COLO829 (cell line): ENCODE data around the gene BABAM2.
"Not testable (repeated sequence)": the region's sequence is repeated elsewhere in the genome, so short reads cannot be mapped to it uniquely, and the experiment has no call there.

Experiments used
- DNase-seq: peaks from one replicate; pipeline ENCODE4 v3.0.0; 2012; ENCODE audit warnings: low spot score

The BABAM2 gene

DNA sequence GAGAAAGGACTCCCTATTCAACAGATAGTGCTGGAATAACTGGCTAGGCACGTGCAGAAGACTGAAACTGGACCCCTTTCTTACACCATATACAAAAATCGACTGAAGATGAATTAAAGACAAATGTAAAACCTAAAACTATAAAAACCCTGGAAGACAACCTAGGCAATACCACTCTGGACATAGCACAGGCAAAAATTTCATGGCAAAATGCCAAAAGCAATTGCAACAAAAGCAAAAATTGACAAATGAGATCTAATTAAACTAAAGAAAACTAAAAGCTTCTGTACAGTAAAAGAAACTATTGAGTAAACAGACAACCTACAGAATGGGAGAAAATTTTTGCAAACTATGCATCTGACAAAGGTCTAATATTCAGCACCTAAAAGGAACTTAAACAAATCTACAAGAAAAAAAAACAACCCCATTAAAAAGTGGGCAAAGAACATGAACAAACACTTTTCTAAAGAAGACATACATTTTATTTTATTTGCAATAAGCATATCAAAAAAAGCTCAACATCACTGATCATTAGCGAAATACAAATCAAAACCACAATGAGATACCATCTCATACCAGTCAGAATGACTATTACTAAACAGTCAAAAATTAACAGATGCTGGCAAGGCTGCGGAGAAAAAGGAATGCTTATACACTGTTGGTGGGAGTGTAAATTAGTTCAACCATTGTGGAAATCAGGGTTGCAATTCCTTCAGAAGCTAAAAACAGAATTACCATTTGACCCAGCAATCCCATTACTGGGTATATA is 8.5 kb upstream of the BABAM2 start:
- not testable (repeated sequence) for DNase-seq

DNA sequence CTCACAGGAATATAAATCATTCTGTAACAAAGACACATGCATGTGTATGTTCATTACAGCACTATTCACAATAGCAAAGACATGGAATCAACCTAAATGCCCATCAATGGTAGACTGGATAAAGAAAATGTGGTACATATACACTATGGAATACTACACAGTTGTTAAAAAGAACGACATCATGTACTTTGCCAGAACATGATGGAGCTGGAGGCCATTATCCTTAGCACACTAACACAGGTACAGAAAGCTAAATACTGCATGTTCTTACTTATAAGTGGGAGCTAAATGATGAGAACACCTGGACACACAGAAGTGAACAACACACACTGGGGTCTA is 8.0 kb upstream of the BABAM2 start:
- DNase-seq = not testable (repeated sequence)

DNA sequence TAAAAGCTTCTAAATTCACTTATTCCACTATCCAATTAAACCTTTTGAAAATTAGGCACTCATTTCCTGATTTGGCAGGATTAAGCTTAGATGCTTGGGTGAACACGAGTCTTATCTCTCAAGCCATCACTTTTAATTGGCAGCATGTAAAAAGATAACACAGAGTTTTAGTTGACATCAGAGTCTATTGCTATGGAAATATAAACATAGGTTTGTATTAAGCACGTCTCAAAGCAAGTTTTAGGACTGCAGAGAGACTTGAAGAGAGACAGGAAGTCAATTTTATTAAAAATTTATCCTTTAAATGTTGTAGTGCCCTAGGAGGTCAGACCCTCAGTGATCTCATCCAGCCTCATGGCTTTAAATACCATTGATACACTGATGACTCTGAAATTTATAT is 5.9 kb upstream of the BABAM2 start:
- no peak for DNase-seq

DNA sequence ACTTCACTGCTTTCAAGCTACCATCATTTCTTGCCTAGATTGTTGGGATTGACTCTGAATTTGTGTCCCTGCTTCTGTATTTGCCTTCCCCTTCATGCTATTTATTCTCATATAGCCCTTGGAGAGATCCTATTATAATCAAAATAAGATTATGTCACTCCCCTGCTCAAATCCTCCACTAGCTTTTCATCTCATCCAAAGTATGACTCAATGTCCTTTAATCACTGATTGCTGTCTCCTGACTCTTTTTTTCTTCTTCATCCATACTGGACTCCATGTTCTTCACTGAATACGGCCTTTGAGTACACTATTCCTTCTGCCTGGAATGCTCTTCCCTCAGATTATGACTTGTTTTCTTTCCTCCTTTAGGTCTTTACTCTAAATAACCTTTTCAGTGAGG is 5.3 kb upstream of the BABAM2 start:
- no peak for DNase-seq

DNA sequence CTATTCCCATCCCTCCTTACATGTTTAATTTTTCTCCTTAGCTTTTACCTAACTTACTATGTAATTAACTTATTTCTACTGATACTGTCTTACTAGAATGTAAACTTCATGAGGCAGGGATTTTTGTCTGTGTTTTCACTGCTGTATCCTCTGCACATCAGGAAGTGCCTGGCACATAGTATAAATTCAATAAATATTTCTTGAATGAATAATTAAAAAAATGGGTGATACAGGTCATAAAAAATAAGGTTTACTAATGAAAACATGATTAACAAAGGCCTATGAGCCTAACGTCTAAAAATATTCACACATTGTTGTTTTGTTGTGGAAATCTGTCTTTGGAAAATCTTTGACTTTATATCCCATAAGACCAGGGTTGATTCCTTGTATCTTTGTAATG is 4.9 kb upstream of the BABAM2 start:
- DNase-seq = no peak

DNA sequence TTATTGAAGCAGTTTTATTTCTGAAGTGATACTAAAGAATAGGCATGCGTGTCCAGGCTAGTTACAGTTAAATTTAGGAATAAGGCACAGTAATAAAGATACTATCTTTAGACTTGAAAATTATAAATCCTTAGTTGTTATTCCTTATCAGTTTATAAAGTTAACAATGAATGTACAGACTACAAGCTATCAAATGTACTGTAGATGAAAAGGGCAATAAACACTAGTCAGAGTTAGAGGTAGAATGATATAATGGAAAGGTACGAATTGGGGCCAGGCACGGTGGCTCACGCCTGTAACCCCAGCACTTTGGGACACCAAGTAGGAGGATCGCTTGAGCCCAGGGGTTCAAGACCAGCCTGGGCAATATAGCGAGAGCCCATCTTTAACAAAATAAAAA is 4.2 kb upstream of the BABAM2 start:
- no peak for DNase-seq

DNA sequence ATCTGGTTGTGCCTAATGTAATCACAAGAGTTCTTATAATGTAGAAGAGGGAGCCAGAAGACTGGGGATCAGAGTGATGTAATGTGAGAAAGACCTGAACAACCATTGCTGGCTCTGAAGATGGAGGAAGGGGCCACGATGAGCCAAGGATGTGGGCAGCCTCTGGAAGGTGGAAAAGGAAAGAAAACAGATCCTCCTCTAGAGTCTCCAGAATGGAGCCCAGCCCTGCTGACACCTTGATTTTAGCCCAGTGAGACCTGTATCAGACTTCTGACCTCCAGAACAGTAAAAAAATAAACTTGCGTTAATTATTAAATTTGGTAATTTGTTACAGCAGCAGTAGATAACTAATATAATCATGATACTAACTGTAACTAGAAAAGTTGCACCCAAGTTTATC is 3.4 kb upstream of the BABAM2 start:
- DNase-seq = no peak

DNA sequence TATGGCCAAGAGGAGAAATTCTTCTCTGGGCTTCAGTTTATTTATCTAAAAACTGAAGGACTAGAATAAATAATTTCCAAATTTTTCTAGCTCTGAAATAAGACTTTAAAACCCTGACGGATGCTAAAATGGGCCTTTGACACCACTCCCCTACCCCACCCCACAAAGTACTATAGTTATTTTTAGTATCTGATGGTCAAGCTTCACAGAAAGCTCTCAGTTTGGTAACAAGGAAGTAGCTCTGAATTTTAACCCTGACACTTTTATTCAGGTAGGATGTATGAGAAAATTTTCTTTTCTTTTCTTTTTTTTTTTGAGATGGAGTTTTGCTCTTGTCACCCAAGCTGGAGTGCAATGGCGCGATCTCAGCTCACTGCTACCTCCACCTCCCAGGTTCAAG is 2.7 kb upstream of the BABAM2 start:
- no peak for DNase-seq

DNA sequence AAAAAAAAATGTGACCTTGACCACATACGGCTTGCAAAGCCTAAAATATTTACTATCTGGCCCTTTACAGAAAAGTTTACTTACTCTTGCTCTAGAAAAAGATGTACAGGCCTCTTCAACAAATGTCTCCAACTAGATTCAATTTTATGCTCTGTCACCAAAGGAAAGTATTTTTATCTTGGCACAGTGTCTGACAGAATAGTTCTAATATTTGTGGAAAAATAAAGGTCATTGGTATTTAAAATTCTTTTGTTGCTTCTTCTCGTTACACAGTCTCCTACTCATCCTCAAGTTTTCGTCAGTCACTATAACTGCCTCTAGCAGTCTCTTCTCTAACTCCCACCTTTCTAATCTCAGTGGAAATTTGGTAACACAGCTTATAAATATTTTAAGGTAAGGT is 1.7 kb upstream of the BABAM2 start:
- no peak for DNase-seq

DNA sequence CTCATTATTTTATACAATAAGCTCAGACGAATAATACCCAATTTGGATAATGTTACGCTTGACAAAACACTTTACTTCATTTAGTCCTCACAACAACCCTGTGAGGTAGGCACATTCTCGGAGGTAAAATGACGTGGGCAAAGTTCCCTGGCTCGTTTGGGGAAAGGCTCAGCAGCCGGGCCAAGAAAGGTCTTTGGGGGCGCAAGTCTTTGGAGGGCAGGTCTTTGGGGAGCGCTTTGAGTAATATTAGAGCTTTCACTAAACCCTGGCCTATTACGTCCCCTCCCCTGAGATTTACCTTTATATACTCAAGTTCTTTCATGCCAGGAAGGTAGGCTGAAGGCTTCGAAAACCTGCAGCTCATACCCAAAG is 769 bp upstream of the BABAM2 start:
- no peak for DNase-seq

DNA sequence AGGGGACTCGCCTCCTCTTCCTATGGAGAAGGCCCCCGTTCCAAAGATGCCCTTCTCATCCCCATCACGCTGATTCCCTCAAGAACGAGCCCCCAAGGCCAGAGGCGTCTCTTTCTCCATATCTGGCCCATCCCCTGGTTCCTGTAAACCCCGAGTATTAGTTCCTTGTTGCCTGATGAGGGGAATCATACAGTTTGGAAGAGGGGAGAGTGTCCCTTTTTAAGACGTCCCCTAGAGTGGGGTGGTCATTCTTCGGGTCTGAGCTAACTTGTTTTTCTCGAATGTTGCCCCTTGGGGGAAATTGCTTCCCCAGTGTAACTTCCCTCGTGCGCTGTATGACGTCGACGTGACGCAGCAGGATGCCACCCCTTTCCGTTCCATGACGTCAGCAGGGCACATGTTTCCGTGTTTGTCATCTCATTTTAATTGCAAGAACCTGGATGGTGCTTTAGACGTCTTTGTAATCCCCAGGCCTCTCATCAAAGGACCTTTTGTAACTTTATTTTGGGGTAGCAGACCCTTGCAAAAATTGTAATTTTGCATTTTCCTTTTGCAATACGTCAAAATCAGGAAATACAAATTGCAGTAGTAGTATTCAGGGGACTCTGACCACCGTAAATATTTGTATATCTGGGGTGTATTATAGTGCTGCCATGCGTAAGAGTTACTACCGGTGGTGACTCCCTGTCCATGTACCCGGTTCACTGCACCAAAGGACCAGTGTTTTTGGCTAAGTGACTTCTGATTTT is 569 bp downstream of the BABAM2 start:
- DNase-seq = peak; percentile 37

DNA sequence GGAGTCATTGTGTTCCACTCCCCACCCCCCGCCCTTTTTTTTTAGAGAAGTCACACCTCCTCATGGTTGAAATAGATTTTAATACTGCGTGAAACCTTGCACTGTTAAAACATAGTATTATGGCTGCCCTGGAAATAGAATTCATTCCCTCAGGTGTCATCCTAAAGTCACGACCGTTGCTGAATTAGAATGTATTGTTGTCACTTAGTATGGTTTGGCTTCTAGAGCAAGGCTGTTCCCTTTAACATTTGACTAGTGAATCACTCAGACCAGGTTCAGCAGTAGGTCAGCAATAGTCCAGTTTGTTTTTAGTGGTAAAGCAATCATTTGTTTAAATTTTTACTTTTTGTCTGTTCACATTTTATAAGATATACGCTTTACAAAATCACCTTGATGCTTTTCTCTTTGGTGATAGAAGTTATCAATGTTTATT is 1.2 kb downstream of the BABAM2 start:
- DNase-seq = no peak

DNA sequence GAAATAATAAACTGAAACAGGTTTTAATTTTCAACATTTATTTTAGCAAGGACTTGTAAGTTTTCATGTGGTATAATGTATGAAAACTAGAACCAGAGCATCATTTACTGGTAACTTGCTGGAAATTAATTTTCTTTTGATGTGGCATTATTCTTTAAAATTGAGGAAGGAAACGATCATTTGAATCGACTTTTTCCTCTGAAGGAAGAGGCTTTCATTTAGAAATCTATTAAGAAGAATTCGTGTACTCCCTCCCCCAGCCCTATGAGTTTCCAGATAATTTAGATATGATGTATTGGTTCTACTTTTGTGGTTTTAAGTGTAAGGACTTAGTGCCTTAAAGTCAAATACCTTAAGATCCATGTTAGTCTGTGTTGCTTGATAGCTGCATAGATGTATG is 2.5 kb downstream of the BABAM2 start:
- no peak for DNase-seq

DNA sequence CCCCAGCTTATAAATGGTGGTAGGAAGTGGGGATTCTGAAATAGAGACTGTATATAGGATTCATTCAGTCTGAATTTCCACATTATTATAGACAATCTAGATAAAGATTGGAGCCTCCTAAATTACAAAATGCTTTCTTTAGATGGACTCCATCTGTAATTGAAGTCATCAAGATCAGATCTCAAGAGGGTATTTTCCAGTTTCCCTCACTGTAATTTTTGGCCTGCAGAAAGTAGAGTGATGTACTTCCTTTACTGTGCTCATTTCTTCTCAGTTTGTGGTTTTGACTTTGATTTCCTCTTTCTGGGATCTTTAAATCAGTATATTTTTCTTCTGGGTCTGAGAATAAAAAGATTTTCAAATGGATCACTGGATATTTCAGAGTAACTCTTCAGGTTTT is 7.2 kb downstream of the BABAM2 start:
- no peak for DNase-seq

DNA sequence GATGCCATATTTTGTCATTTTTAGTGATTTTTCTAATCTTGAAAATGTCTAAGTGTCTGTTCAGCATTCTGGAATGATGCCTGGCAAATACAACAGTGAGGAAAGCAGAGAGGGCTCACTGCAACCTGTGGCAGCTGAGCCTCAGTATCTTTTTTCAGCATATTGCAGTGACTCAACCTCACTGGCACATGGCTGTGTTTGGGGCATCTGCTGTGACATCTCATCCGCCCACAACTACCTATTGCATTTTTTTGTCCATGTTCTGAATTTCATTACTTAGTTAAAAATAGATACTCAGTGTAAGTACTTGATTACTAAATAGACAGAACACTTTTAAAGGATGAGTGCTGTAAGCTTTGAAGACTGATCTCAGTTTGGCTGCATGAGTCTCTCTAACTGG is 10.7 kb downstream of the BABAM2 start:
- DNase-seq = no peak

DNA sequence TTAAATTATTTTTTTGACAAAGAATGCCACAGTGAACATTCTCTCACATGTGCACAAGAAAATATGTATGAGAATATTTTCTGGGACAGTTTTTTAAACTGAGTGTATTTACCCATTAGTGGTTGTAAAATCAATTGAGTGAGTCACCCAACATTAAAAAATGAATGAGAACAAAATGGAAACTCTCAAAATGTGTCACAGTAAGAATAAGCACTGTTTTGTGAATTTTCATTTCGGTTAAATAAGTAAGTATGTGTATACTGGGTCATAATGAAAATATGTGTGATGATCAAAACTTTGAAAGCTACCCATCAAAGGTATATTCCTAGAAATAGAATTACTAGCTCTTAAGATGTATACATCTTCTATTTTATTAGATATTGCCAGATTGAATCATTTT is 11.6 kb downstream of the BABAM2 start:
- DNase-seq = no peak

DNA sequence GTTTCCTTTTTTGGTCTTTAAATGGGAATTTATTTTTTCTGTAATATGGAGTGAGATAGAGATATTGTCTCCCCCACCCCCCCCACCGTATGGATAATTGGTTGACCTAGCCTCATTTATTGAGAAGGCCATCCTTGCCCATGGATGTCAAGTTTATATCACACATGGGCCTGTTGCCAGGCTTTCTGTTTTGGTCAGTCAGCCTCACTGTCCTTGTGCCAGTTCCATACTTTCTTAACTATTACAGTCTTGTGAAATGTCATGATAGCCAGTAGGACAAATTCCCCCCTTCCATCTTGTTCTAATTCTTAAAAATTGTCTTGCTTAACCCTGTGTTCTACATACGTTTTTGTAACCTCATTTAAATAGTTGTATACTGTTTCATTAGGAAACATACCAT is 12.5 kb downstream of the BABAM2 start:
- DNase-seq = no peak

DNA sequence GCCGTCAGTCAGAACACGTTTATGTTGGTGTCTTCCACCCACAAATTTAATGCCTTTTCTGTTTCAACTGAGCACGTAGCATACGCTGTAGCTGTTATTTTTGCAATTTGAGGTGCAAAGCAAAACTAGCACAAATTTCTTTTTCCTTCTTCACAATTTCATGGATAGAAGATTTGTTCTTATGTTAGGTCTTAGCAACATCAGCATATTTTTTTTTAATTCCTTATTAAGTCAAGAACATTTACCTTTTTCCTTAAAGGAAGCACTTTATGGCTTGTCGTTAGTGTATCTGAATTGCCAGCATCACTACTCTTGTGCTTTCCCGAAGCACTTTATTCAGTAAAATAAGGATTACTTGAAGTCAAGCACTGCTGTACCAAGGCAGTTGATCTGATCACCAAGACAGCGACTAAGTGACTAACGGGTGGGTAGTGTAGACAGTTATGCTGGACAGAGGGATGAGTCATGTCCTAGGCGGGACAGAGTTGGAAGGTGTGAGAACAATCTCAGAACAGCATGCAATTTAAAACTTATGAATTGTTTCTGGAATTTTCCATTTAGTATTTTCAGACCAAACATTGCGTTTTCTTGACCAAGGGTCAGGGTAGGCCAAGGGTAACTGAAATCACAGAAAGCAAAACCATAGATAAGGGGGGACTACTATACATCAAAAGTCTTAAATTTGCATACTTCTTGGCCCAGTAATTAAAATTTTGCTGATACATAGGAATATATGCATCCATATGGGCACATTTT is 13.3 kb downstream of the BABAM2 start:
- no peak for DNase-seq

DNA sequence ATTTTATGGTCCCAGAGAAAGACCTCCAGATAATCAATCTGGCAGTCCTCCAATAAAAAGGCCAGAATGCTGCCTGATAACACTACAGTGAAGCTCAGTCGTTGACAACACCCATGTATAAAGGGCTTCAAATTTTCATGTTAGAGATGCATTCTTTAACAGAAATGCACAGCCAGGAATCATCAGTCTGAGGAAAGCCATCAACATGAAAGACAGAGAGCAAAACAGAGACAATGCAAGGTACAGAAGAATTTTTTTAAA is 13.8 kb downstream of the BABAM2 start:
- DNase-seq = no peak

DNA sequence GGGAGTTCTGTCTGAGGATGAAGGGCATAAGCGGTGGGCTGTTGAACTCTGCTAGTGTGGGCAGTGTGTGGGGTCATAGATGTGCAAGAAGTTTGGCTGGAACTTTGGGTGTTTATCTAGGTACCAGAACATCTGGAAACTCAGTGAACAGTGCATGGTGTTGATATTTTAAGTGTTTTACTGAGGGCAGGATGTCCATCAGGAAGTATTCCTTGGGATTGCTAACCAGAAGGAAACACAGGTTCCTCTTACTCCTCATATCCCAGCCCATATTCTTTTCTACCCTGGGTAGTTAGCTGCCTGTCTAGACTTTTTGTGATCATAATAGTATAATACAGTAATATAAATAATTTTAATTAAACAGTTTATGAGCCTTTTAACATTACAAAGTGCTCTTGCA is 15.5 kb downstream of the BABAM2 start:
- no peak for DNase-seq

DNA sequence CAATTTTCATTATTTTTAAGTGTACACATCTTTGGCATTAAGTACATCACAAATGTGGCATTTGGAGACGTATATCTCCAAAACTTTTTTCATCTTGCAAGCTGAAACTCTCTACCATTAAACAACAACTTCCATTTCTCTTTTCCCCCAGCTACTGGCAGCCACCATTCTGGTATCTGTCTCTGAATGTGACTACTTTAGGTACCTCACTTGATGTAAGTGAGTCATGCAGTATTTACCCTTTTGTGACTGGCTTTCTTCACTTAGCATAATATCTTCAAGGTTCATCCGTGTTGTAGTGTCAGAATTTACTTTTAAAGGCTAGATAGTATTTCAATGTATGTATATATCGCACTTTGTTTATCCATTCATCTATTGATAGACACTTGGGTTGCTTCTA is 17.0 kb downstream of the BABAM2 start:
- DNase-seq = no peak

DNA sequence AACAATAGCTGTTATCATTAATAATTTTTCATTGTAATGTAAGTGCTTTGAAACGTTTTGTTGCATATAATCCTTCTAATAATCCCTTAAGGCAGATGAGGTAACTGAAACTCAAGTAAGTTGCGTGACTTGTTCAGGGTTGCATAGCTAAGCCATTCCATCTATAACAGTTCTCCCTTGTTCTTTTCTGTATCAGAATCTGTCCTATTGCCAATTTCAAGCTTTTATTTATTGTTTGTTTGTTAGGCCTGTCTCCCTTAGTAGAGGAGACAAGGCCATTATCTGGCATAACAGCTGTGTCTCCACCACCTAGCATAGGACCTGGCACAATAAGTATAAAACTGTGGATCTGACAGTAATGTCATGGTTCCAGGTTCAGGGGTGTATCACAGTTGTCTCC is 19.4 kb downstream of the BABAM2 start:
- no peak for DNase-seq

DNA sequence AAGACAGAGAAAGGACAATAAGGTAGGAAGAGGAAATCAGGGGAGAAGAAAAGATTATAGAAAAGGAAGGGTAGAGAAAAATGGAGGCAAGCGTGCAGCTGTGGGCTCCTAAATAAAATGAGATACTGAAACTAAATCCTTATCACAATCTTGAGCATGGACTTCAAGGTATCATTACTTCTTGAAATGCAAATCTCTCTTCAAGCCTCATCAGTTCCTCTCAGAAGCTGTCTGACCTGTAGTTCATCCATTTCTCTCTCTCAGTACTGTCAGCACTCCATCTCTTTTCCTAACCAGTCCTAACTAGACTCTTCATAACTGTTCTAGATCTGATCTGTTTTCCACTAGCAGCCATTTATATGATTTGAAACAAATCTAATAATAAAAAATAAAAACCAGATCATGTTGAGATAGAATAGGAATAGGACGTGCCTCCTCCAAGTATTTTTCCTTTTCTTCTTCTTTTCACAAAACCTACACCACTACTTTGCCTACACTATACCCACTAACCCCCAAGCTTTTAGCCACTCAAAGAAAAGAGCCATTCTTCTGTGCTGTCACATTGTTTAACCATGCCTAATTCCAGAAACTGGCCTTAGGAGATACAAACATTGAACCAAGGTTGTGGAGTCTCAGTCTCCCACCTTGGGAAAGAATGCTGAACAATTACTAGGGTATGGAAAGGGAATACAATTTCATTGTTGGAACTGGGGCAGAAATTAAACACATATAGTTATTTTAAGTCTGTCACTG is 21.1 kb downstream of the BABAM2 start:
- DNase-seq = no peak
